ENCODE measurements around the gene S100B. TPM values are rescaled to one million over a fixed set of nuclear protein-coding genes. Genes with fewer than 3 reads are reported as not detected.

S100B gene
- total RNA-seq, 4 donors from 2014 or later, result 260 to 1,153 (median 828) TPM

DNA sequence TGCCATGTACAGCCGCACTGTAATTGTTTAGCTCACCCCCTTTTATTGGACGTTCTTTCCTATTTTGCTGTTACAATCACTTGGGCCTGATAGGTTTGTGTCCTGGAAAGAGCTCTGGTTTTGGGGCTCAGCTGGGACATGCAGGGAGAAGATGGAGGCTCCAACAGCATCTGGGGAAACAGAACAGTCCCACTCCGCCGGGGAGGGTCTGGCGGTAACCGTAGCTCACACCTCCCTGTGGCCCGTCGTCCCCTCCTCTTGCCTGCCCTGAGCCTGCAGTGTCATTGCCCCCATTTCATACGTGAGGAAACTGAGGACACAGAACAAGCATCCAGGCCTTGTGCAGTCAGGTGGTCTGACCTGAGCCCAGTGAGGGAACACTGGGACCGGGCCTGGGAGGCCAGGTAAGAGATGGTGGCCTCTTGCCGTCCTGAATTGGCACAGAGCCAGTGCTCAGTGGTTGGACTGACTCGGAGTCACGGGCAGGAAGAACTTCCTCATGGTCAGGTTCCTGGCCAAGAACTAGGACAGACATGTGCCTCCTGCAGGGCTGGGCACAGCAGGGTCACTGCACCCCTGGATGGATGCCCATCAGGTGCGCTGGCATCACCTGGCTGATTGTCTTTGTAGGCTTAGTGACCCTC lies 41.8 kb downstream of the S100B start:
- 84 to 87% methylated on average over 13 of the region's 14 CpGs for WGBS, 2 donors
- no peaks in the 10 kb centered on the region for H3K4me1 ChIP-seq
- H3K36me3 ChIP-seq, result peaks cover 0 to 94% (median 18%) of the 10 kb centered on the region in 3 donors
- no peak for DNase-seq (ENCODE audit: low spot score in 2 of 2)
- TF ChIP-seq CTCF (IDR thresholded peaks at IDR 0.05), result no peak
- no peak for TF ChIP-seq EP300 (IDR thresholded peaks at IDR 0.05)
- TF ChIP-seq POLR2A (IDR thresholded peaks at IDR 0.05), result no peak
- no peak overlapping the region for H3K4me3 ChIP-seq
- H3K27me3 ChIP-seq, result no peaks in the 10 kb centered on the region
- no peaks in the 10 kb centered on the region for H3K9me3 ChIP-seq
- H3K27ac ChIP-seq, result no peak overlapping the region

DNA sequence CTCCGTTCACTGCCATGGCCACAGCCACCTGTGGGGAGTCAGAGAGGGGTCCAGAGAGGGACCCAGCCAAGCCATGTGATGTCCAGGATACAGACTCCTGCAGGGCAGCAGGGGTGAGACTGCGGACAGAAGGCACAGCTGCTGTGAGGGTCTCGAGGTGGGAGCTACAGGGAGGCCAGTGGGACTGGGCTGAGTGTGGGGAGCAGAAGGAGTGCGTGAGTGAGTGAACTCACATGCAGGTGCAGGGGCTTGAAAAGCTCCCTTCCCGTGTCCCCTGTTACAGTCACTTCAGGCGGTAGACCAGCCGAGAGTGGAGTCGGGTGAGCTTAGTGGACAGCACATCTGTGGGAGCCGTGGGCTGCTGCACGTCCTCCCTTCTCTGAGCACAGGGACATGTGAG lies 42.4 kb downstream of the S100B start:
- Histone ChIP-seq H3K9me3 (no peaks in the 10 kb centered on the region), H3K36me3 (peaks cover 0 to 94% (median 13%) of the 10 kb centered on the region in 3 donors), H3K4me3 (no peak overlapping the region), H3K27ac (no peak overlapping the region), H3K27me3 (no peaks in the 10 kb centered on the region), H3K4me1 (no peaks in the 10 kb centered on the region)
- DNase-seq (ENCODE audit: low spot score in 2 of 2), result no peak
- 83 to 85% methylated on average over 10 of the region's 10 CpGs for WGBS, 2 donors
- TF ChIP-seq CTCF (IDR thresholded peaks at IDR 0.05), result no peak

GRCh38 chr21:46561445-46562090 lies 43.3 kb downstream of the S100B start:
- no peak for TF ChIP-seq POLR2A (IDR thresholded peaks at IDR 0.05)
- TF ChIP-seq CTCF (IDR thresholded peaks at IDR 0.05), result no peak
- TF ChIP-seq EP300 (IDR thresholded peaks at IDR 0.05), result no peak
- no peak overlapping the region for H3K27ac ChIP-seq
- H3K36me3 ChIP-seq, result peaks cover 0 to 94% (median 7%) of the 10 kb centered on the region in 3 donors
- no peaks in the 10 kb centered on the region for H3K27me3 ChIP-seq
- WGBS, 2 donors, result 94 to 96% methylated on average over 19 of the region's 19 CpGs
- no peak overlapping the region for H3K4me3 ChIP-seq
- no peaks in the 10 kb centered on the region for H3K4me1 ChIP-seq
- H3K9me3 ChIP-seq, result no peaks in the 10 kb centered on the region
- DNase-seq (ENCODE audit: low spot score in 2 of 2), result no peak

DNA sequence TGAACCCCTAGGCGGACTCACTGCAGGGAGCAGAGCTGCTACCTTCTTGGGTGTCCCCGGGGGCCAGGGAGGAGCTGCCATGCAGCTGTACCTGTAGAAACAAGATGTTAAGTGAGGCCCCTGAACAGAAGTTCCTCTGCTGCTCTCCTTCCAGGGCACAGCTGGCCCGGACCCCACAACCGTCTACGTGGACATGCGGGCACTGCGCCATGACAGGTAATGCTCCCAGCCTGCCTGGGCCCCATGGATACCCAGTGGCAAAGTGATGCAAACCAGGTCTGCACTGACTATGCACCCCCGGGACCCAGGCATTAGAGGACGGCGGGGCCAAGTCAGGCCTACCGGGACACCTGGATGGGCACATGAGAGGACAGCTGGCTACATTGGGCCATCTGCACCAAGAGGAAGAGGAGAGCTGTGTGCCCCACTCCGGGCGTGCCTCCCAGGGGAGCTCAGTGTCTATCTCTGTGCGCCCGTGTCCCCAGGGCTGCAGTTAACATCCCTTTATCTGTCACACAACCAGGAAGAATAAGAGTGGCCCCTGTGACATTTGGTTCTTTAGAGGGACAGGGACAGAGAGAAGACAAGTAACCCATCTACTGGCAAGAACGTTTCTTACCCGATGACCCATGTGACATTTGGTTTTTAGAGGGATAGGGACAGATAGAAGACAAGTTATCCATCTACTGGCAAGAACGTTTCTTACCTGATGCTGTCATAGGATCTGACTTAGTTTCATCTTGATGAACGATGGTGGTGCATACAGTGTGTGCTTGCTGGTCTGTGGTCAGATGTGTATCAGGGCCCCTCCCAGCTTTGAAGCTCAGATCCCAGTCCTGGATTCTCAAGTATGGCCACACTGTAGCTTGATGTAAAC lies 44.1 kb downstream of the S100B start:
- H3K27me3 ChIP-seq, result no peaks in the 10 kb centered on the region
- no peak overlapping the region for H3K27ac ChIP-seq
- DNase-seq (ENCODE audit: low spot score in 2 of 2), result no peak
- peaks cover 0 to 94% (median 13%) of the 10 kb centered on the region in 3 donors for H3K36me3 ChIP-seq
- H3K4me1 ChIP-seq, result no peaks in the 10 kb centered on the region
- TF ChIP-seq CTCF (IDR thresholded peaks at IDR 0.05) (no peak), POLR2A (IDR thresholded peaks at IDR 0.05) (no peak), EP300 (IDR thresholded peaks at IDR 0.05) (no peak)
- 91 to 92% methylated on average over 19 of the region's 19 CpGs for WGBS, 2 donors
- H3K9me3 ChIP-seq, result no peaks in the 10 kb centered on the region
- H3K4me3 ChIP-seq, result no peak overlapping the region

All from tibial nerve (tissue), 4 donors.